Lower leg skin (tissue), 4 donors: ENCODE results near the gene COMMD4. TPM values are rescaled to one million over a fixed set of nuclear protein-coding genes. Genes with fewer than 3 reads are reported as not detected.

ENCODE experiments used
- DNase-seq, 2 donors: peaks; one replicate each; pipeline ENCODE4 v3.0.0-alpha.2; 2019; ENCODE audit warnings: low spot score in 2 of 2
- H3K4me3 ChIP-seq: fragments of 200-600 bp; sonication (generic); 2 replicates; pipeline ENCODE4 v1.5.1; 2017; ENCODE audit warnings: mild to moderate bottlenecking, low read depth; ENCODE audit not compliant: poor library complexity, severe bottlenecking
- POLR2A ChIP-seq, 2 donors: fragments of 450-650 bp; IDR thresholded peaks; one replicate each; pipeline ENCODE4 v1.6.1; 2016 to 2017; ENCODE audit warnings: antibody characterized with exemption in 2 of 2, mild to moderate bottlenecking in 1 of 2, moderate library complexity in 1 of 2
- WGBS, 2 donors: methylation state at CpG; one replicate each; pipeline ENCODE4 v1.1.5; 2018; 5-methylcytosine and 5-hydroxymethylcytosine counted together
- intact Hi-C: fragments of 100-400 bp; cut with DNase I; formaldehyde crosslinking; loops from one replicate; pipeline ENCODE4 v1.15.0; 2023; ENCODE audit warnings: low total_unique reads
- total RNA-seq, 4 donors: library from RNA; depleted of rRNA; stranded (reverse); fragments of >200 nt; gene quantifications; one replicate each; pipeline ENCODE4 v1.1.0, GENCODE V29; 2016
- TF ChIP-seq, protein P1 (sequence below), 3 donors: fragments of 450-650 bp; IDR thresholded peaks; one replicate each; pipeline ENCODE4 v1.5.1; 2016; ENCODE audit warnings: antibody characterized with exemption in 3 of 3, mild to moderate bottlenecking in 3 of 3, moderate library complexity in 2 of 3

Gene COMMD4
- total RNA-seq, 4 donors from 2014 or later = 45.5 to 65.5 (median 56.4) TPM

DNA sequence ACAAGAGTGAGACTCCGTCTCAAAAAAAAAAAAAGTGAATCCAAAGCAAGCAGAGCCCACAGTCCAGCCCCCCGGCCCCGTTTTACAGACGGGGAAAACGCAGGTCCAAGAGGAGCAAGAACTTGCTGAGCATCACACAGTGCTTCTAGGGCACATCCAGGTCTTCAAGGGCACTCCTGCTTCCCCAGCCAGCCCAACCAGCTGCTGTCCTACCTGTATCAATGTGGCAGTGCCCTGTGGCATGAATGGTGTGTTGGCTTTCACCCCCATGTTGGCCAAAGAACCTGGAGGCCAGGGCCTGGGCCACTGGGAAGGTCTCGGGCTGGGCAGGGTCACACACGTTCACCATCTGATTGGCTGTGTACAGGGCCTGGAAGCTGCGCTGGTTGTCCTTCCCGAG is 27.9 kb downstream of the COMMD4 start:
- 88 to 91% methylated on average over 8 to 9 of the region's 9 CpGs for WGBS, 2 donors
- no peak for TF ChIP-seq POLR2A (IDR thresholded peaks at IDR 0.05)
- TF ChIP-seq, protein P1, sequence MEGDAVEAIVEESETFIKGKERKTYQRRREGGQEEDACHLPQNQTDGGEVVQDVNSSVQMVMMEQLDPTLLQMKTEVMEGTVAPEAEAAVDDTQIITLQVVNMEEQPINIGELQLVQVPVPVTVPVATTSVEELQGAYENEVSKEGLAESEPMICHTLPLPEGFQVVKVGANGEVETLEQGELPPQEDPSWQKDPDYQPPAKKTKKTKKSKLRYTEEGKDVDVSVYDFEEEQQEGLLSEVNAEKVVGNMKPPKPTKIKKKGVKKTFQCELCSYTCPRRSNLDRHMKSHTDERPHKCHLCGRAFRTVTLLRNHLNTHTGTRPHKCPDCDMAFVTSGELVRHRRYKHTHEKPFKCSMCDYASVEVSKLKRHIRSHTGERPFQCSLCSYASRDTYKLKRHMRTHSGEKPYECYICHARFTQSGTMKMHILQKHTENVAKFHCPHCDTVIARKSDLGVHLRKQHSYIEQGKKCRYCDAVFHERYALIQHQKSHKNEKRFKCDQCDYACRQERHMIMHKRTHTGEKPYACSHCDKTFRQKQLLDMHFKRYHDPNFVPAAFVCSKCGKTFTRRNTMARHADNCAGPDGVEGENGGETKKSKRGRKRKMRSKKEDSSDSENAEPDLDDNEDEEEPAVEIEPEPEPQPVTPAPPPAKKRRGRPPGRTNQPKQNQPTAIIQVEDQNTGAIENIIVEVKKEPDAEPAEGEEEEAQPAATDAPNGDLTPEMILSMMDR (IDR thresholded peaks at IDR 0.05) = no peak
- intact Hi-C loops = loop anchor here (10.0 kb wide), 1 partner anchor 291 kb away; no protein-coding TSS in a partner anchor
- H3K4me3 ChIP-seq = no peak overlapping the region
- DNase-seq = peak in 1 of 2 donors; percentile 82

DNA sequence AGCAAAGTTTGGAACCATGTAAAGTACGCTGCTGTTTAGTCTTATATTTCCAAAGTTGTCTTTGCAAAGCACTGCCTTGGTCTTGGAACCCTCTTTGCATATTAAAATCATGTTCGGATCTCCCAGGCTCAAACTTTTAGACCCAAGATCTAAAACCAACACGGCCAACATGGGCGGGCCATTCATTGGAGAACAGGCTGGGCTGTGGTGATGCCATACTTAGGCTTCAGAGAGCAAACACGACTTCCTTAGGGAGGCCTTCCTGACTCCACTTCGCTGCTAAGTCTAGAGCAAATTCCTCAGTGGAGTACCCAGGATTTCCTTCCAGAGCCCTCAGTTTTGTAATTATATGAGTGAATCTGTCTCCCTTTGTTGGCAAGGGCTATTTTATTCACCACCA is 29.0 kb downstream of the COMMD4 start:
- peak in 1 of 2 donors; percentile 50 for DNase-seq
- TF ChIP-seq, protein P1 (IDR thresholded peaks at IDR 0.05) = no peak
- no peak for TF ChIP-seq POLR2A (IDR thresholded peaks at IDR 0.05)
- WGBS, 2 donors = 92 to 96% methylated on average over 6 of the region's 6 CpGs
- H3K4me3 ChIP-seq = no peak overlapping the region
- intact Hi-C loops = loop anchor here (10.0 kb wide), 1 partner anchor 290 kb away; no protein-coding TSS in a partner anchor

DNA sequence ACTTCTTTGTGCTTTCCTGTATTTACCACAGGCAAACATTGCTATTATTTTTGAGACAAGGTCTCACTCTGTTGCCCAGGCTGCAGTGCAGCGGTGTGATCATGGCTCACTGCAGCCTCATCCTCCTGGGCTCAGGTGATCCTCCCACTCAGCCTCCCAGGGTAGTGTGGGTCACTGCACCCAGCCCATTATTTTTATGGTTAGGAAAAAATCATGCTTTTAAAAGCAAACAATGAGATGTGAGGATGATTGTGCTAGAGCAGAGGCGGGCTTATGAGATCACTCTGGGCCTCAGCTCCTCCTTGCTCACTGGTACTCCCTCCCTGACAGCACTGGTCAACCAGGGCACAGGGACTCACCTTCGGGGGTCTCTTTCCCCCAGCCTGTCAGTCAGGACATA is 30.3 kb downstream of the COMMD4 start:
- intact Hi-C loops = loop anchor here (10.0 kb wide), 1 partner anchor 289 kb away; no protein-coding TSS in a partner anchor
- 96 to 97% methylated on average over 3 of the region's 3 CpGs for WGBS, 2 donors
- H3K4me3 ChIP-seq = no peak overlapping the region
- TF ChIP-seq, protein P1 (IDR thresholded peaks at IDR 0.05) = no peak
- no peak for TF ChIP-seq POLR2A (IDR thresholded peaks at IDR 0.05)
- DNase-seq = peak in 1 of 2 donors; percentile 46

DNA sequence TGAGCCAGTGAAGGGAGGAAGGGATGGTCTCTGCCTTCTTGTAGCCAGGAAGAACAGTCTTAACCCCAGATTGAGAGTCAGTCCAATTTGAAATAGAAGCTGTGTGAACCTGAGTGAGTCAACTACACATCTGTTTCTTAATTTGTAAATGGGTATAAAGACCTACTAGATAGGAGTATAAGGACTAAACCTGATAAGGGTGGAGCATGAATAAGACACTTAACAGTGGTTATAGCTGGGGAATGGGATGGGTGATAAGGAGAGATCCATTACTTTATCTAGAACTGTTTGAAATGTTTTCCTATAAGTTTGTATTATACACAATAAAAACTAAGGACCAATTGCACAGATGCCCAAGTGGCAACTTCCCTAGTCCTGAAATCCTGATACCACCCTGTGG is 31.1 kb downstream of the COMMD4 start:
- no peak overlapping the region for H3K4me3 ChIP-seq
- TF ChIP-seq, protein P1 (IDR thresholded peaks at IDR 0.05) = no peak
- no peak for TF ChIP-seq POLR2A (IDR thresholded peaks at IDR 0.05)
- DNase-seq = no peak
- intact Hi-C loops = loop anchor here (10.0 kb wide), 1 partner anchor 288 kb away; no protein-coding TSS in a partner anchor

DNA sequence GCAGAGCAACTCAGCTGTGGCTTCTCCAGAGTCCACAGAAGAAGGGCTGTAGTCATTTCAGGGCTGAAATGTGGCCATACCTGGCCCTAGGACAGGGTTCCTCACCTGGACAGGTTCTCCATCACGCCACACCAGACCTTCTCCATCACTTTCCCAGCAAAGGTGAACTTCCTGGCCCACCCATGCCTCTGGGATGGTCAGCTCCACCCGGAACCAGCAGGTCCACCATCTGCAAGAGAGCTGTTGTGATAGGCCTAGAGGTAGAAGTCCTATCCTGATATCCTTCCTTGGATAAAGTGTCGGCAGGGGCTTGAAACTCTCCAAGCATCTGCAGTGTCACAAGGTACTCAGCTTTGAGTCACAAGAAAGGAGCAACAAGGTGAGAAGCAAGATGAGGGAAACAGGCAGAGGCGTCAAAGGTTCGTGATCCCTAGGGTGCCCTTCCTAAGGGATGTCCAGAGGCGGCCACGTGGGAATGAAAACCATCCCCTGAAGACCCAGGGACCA is 31.6 kb downstream of the COMMD4 start:
- 30 to 31% methylated on average over 7 of the region's 7 CpGs for WGBS, 2 donors
- intact Hi-C loops = loop anchor here (10.0 kb wide), 1 partner anchor 287 kb away; no protein-coding TSS in a partner anchor
- no peak for TF ChIP-seq POLR2A (IDR thresholded peaks at IDR 0.05)
- TF ChIP-seq, protein P1 (IDR thresholded peaks at IDR 0.05) = peak in 1 of 3 donors; percentile 35
- H3K4me3 ChIP-seq = no peak overlapping the region
- peak in 1 of 2 donors; percentile 77 for DNase-seq
